Measurements from ENCODE around the gene FAM81A. TPM values are rescaled to one million over a fixed set of nuclear protein-coding genes. Genes with fewer than 3 reads are reported as not detected.

Gene FAM81A
- total RNA-seq, 3 donors from 2014 or later (not counting 1 experiment from before 2014, with no cell fraction given): 1.0 TPM; not detected in 2

DNA sequence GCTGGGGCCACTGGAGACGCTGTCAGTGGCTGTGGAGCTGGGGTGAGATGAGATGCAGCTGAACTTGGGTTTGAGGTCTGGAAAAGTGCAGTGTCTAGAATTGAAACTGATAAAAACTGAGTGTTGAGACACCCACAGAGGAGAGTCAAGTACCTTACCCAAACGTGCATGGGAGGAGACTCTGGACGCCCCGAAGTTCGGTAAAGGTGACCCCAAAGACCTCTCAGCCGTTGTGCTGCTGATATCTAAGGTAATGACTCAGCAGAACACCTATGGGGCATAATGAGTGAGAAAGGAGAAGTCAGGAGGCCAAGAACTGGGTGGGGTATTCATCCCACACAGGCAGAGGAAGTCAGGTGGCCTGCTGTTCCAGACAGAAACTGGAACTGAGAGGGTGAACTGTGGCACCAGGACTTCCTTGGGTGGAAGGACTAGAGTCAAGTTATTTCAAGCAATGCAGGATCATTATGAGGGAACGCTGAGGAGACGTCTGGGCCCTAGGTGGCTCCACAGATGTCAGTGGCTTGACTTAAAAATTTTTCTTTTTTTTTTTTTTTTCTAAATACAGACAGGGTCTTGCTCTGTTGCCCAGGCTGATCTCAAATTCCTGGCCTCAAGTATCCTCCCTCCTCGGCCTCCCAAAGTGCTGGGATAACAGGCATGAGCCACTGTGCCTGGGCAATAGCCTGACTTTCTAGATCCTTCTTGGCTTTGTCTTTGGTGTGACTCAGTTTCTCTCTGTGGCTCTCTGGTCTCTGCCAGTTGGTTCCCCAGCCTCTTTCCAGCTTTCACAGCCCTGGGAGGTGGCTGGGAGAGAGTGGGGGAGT is 105.9 kb downstream of the FAM81A start:
- Mint-ChIP-seq H3K27me3 (ENCODE audit: low read depth in 2 of 2) (peaks cover 15 to 20% of the 10 kb centered on the region in 2 donors), H3K9me3 (no peaks in the 10 kb centered on the region), H3K4me3 (no peak overlapping the region), H3K4me1 (peaks cover 6 to 9% of the 10 kb centered on the region in 2 donors), H3K36me3 (no peaks in the 10 kb centered on the region), H3K27ac (no peak overlapping the region)
- intact Hi-C loops (cut with micrococcal nuclease): no loop called here
- Histone ChIP-seq H3K27me3 (ENCODE audit: control insufficient read depth, insufficient read depth, low read length) (no peaks in the 10 kb centered on the region), H3K9me3 (ENCODE audit: control insufficient read depth, insufficient read depth, low read length) (no peaks in the 10 kb centered on the region), H3K27ac (ENCODE audit: low read length) (no peak overlapping the region), H3K4me1 (ENCODE audit: control insufficient read depth, insufficient read depth, low read length) (peaks cover 11% of the 10 kb centered on the region), H3K4me3 (ENCODE audit: low read length) (no peak overlapping the region), H3K36me3 (ENCODE audit: control insufficient read depth, insufficient read depth, low read length) (no peaks in the 10 kb centered on the region)
- TF ChIP-seq, protein P1, sequence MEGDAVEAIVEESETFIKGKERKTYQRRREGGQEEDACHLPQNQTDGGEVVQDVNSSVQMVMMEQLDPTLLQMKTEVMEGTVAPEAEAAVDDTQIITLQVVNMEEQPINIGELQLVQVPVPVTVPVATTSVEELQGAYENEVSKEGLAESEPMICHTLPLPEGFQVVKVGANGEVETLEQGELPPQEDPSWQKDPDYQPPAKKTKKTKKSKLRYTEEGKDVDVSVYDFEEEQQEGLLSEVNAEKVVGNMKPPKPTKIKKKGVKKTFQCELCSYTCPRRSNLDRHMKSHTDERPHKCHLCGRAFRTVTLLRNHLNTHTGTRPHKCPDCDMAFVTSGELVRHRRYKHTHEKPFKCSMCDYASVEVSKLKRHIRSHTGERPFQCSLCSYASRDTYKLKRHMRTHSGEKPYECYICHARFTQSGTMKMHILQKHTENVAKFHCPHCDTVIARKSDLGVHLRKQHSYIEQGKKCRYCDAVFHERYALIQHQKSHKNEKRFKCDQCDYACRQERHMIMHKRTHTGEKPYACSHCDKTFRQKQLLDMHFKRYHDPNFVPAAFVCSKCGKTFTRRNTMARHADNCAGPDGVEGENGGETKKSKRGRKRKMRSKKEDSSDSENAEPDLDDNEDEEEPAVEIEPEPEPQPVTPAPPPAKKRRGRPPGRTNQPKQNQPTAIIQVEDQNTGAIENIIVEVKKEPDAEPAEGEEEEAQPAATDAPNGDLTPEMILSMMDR (IDR thresholded peaks at IDR 0.05): no peak
- no peak for DNase-seq
- ATAC-seq: no peak
- WGBS (ENCODE audit: insufficient coverage): 16% methylated on average over 9 of the region's 9 CpGs

DNA sequence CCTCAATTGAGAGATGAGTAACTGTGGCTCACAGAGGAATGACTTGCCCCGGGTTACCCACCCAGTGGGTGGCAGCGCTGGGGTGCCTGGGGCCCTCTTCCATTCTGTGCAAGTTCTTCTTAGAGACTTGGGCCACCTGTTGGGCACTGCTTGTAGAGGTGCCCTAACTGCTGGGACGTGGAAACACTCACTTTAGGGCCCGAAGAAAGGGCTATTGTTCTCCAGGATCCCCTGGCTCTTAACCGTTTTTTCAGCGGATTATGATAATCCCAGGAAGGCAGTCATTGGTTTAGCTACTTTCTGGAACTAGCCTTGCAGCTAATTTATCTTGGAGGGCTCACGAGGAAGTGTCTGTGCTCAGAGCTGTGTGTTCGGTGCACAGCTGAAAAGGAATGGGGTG is 107.6 kb downstream of the FAM81A start:
- Mint-ChIP-seq H3K4me1 (peaks cover 6 to 9% of the 10 kb centered on the region in 2 donors), H3K36me3 (no peaks in the 10 kb centered on the region)
- intact Hi-C loops (cut with micrococcal nuclease): no loop called here

DNA sequence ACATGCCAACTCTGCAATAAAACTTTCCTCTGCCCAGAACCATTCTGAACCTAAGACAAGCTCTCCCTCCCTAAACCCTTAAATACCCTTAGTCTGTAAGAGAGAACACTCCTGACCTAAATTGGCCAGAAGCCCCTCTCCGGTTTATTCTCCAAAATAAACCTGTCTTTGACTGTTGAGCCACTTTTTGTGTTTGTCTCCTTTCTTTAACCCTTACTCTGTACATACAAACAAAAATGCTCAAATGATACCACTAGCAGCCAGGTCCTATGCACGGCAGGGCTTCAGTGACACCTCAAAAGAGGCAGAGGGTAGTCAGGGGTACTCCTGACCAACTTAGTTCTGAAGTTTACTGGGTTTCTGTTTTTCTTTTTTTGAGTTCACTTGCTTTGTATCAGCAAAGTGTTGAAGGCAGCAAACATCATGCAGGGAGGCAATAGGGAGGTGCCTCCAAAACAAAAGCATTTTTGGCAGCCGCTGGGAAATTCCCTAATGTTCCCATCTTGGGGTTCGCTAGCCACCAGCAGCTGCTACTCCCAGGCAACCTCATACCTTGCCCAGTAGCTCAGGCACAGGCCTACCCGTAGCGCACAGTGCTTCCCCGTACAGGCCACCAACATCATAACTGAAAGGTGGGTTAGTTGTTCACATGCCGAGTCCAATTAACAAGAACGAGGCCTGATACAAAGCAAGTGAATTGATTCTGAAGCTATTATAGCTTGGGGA is 110.7 kb downstream of the FAM81A start:
- peaks cover 11% of the 10 kb centered on the region in 2 donors for H3K27me3 Mint-ChIP-seq (ENCODE audit: low read depth in 2 of 2)
- DNase-seq: no peak
- no peak overlapping the region for H3K27ac ChIP-seq (ENCODE audit: low read length)
- peaks cover 7% of the 10 kb centered on the region for H3K4me1 ChIP-seq (ENCODE audit: control insufficient read depth, insufficient read depth, low read length)
- no peak overlapping the region for H3K27ac Mint-ChIP-seq
- no peak overlapping the region for H3K4me3 ChIP-seq (ENCODE audit: low read length)
- H3K36me3 ChIP-seq (ENCODE audit: control insufficient read depth, insufficient read depth, low read length): no peaks in the 10 kb centered on the region
- no peak overlapping the region for H3K4me3 Mint-ChIP-seq
- intact Hi-C loops (cut with micrococcal nuclease): no loop called here
- WGBS (ENCODE audit: insufficient coverage): 76% methylated on average over 9 of the region's 9 CpGs
- no peaks in the 10 kb centered on the region for H3K27me3 ChIP-seq (ENCODE audit: control insufficient read depth, insufficient read depth, low read length)
- no peak for ATAC-seq
- no peaks in the 10 kb centered on the region for H3K36me3 Mint-ChIP-seq
- H3K4me1 Mint-ChIP-seq: peaks cover 2 to 3% of the 10 kb centered on the region in 2 donors
- H3K9me3 Mint-ChIP-seq: no peaks in the 10 kb centered on the region
- no peaks in the 10 kb centered on the region for H3K9me3 ChIP-seq (ENCODE audit: control insufficient read depth, insufficient read depth, low read length)
- TF ChIP-seq, protein P1 (IDR thresholded peaks at IDR 0.05): no peak

More for the DNA sequence above, 107.6 kb downstream of the FAM81A start:
- no peak for ATAC-seq
- WGBS (ENCODE audit: insufficient coverage): 86% methylated on average over 8 of the region's 8 CpGs
- no peak overlapping the region for H3K4me3 ChIP-seq (ENCODE audit: low read length)
- peaks cover 11% of the 10 kb centered on the region for H3K4me1 ChIP-seq (ENCODE audit: control insufficient read depth, insufficient read depth, low read length)
- no peaks in the 10 kb centered on the region for H3K9me3 ChIP-seq (ENCODE audit: control insufficient read depth, insufficient read depth, low read length)
- no peak overlapping the region for H3K27ac Mint-ChIP-seq
- no peaks in the 10 kb centered on the region for H3K36me3 ChIP-seq (ENCODE audit: control insufficient read depth, insufficient read depth, low read length)
- TF ChIP-seq, protein P1 (IDR thresholded peaks at IDR 0.05): no peak
- H3K9me3 Mint-ChIP-seq: no peaks in the 10 kb centered on the region
- H3K4me3 Mint-ChIP-seq: no peak overlapping the region
- no peak for DNase-seq
- peaks cover 16 to 20% of the 10 kb centered on the region in 2 donors for H3K27me3 Mint-ChIP-seq (ENCODE audit: low read depth in 2 of 2)
- H3K27ac ChIP-seq (ENCODE audit: low read length): no peak overlapping the region
- H3K27me3 ChIP-seq (ENCODE audit: control insufficient read depth, insufficient read depth, low read length): no peaks in the 10 kb centered on the region
